GM21717 (cell line): ENCODE data around the gene AGAP1.

ENCODE experiments used
- ATAC-seq: cut with Tn5 transposase; IDR thresholded peaks from one replicate; pipeline ENCODE4 v1.9.1; 2021; ENCODE audit warnings: mild to moderate bottlenecking, moderate library complexity; ENCODE audit not compliant: unreplicated experiment

Gene AGAP1

DNA sequence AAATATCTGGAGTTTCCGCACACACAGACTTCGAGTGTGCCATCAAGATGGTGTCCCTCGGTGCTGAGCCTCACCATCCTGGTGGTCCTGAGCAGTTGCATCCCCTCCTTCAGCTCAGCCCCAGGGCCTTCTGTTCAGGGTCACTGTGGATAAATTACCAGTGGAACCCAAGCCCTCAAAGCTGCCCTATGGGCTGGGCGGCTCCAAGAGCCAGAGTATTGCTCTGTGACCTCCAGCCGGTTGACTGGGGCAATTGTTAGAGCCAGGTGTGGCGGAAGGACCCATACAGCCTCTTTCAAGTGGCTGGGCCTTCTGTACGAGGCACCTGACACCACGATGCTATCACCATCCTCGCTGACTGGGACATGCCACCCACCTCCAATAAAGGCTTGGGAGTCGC lies 458.9 kb downstream of the AGAP1 start:
- no peak for ATAC-seq

GRCh38 chr2:235954281-235954680 lies 460.4 kb downstream of the AGAP1 start:
- no peak for ATAC-seq

DNA sequence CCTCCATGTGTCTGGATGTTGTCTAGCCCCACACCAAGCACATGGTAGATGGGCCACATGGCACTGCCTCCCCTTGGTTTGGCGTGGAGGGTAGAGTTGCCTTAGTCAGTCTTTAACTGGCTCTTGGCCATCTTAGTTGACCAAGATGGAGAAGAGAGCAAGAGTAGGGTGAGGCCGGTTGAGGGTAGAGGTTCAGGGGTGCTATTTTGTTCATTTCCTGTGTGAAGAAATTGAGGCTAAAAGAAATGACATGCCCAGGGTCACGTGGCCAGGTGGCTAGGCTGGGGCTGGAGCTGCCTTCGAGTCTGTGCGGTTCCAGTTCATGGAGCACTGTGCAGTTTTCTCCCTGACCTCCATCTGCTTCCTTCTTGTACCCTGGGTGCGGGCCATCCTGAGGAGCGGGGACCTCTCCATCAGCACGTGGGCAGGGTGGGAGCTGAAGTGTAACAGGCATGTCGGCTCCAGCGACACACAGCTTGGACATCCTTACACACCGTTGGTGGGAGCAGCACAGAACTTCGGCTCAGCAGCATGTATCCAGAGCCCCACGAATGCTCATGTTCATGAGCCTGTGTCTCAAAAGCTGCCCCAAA lies 461.1 kb downstream of the AGAP1 start:
- no peak for ATAC-seq

GRCh38 chr2:235955664-235956063 lies 461.8 kb downstream of the AGAP1 start:
- ATAC-seq = no peak

DNA sequence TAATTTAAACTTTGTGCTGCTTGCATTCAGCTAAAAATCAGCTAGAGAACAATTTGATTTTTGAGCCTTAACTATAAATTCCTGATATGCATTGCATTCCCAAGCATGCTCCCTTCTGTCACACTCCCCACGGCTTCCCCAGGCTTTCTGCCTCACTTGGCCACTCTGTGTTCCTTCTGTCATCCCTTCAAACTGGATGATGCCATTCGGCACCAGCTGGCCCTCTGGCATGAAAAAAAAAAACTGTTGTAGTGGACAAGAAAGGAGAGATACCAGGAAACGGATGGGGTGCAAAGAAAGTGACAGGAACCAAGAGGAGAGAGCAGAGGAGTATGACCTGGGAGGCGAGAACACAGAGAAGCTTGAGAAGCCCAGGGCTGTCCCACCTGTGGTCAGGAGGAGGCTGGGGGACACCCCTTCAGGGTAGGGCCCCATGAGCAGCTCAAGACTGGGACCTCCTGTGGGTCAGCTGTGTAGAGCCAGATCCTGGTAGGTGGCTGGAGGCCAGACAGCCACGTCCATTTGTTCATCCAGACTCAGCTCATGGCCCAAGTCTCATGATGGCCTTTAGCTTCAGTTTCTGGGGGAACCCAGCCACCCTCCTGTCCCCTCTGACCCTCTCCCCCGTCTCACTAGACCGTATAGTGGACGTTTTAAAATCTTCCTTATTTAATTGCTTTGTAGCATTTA lies 462.6 kb downstream of the AGAP1 start:
- ATAC-seq = no peak

DNA sequence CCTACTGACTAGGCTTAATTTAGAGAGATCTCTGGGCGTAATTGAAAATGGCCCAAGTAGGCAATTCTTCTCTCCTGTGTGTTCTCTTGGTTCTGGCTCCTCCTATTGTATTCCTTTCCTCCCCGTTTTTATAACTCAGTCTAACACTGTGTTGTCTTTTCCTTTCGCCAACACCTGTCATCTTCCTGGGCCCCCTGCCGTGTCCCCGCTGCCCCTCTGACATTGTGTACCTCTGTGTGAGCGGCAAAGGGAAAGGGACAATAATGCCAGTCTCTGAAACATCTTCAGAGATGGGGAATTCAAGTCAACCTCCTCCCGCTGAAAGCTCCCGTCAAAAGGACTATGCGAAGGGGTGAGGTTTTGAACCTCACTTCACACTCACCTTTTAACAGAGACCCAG lies 463.4 kb downstream of the AGAP1 start:
- no peak for ATAC-seq

DNA sequence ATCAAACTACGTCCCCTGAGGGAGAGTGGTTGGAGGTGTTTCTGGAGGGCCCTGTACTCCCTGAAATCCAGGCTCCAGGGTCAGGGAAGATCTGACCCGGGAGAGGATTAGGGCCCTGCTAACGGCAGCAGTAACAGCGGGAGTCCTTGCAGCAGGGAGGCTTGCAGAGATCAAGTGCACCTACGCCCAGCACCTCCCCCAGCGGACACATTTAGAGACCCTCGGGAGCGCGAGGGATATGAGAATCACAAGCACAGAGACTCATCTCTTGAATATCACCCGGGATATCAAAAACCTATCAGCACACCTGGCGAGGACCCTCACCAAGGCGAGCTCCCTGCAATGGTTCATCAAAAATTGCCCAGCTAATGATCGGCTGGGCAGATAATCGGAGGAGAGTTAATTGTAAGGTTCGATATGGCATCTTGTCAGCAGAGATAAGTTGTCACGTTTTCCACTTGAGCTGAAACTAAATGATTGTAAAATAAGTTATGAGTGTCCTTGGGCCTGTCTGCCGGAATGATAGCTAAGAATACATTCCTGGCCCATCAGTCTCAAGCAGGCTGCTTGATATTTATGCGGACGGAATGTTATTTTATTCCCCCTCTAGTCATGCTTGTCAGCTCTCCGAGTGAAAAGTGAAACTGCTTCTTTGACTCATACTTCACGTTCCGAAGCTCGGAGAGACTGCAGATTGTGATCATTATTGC lies 464.5 kb downstream of the AGAP1 start:
- no peak for ATAC-seq

DNA sequence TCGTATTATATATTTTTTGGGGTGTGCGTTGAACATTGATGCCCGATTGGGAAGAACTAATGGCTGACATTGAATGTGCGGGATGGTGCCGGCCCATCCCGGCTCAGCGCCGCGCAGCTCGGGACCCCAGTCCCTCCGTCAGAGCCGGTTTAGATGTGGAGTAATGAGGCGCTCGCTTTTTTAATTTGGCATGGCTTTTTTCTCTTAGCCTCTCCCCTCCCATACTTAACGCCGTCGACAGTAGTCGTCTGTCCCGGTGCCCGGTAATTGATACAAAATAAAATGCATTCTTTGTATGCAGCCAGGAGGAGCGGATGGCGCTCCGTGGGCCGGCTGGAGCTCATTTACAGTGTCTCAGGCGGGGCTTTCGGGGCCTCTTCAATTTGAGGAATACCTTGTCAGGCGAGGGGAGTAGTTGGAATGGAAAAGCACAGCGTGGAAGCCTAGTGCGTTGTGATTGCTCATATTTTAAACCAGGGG lies 465.1 kb downstream of the AGAP1 start:
- ATAC-seq = no peak

GRCh38 chr2:235960011-235960715 lies 466.3 kb downstream of the AGAP1 start:
- ATAC-seq = no peak

- ATAC-seq = no peak
These were observed 467.1 kb downstream of the AGAP1 start for GRCh38 chr2:235960716-235961640.

DNA sequence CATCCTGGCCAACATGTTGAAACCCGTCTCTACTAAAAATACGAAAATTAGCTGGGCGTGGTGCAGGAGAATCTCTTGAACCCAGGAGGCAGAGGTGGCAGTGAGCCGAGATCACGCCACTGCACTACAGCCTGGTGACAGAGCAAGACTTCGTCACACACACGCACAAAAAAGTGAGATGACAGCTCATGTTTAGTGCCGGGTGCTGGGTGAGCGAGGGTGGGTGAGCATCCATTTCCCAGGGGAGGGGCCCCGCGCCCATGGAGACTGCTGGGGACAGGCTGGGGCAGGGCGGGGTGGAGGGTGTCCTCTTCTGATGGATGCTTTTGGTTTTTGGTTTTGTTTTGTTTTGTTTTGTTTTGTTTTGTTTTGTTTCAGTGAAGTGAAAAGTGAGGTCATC lies 467.9 kb downstream of the AGAP1 start:
- ATAC-seq = no peak

- no peak for ATAC-seq
These were observed 470.2 kb downstream of the AGAP1 start for GRCh38 chr2:235963853-235964577.

DNA sequence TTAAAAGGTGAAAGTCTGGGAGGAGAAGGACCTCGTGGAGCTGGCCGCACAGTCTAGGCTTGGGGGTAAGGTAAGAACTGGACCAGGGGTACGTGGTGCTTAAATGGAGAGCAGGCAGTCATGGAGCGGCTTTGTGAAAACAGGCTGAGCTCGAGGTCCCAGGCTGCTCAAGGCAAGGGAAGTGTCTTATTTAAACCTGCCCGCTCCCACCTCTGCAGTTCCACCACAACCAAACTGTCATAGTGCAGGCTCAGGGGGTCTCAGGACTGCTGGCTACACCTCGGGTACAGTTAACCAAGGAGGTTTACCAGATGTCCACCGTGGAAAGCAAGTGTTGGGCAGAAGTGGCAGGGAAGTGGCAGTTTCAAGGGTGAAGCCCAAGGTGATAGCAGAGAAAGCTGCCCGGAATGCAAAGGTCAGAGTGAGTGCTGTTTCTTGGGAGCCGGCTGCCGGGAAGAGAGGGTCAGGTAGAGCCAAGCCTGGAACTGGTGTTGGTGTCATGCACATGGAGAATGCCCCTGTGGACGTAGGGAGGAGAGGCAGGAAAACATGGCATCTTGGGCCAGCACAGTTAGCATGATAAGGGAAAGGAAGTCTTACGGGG lies 471.0 kb downstream of the AGAP1 start:
- ATAC-seq = no peak

GRCh38 chr2:235966396-235966795 lies 472.6 kb downstream of the AGAP1 start:
- ATAC-seq = no peak

- ATAC-seq = no peak
These were observed 473.3 kb downstream of the AGAP1 start for GRCh38 chr2:235966932-235967757.

GRCh38 chr2:235968155-235968554 lies 474.3 kb downstream of the AGAP1 start:
- no peak for ATAC-seq

DNA sequence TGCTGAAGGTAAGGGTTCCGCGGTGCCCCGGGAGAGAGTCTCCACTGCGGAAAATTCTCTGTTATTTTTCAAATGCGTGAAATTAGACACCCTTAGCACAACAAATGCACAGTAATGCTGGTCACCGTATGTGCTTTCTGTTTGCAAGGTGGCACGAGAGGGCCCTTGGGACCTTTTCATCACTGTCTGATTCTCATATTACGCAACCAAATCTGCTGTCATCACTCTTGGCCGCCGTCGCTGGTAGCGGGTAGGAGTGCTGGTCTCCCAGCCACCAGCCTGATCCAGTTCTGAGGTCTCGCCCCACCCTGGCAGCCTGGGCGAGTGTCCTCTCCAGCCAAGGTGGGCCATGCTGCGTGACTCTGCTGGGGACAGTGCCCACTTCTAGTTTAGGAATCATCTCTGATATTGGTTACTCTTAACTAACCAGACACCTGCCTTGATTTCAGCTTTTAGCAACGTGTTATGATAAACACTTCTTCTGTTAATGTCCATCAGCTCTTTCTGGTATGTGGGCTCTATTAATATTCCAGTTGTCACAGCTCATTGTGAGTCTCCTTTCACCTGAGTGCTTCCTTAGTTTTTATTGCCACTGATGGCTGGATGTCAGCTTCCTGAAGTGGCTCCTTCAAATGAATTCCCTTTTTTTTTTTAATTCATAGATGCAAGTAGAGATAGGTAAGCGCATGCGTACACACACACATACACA lies 474.9 kb downstream of the AGAP1 start:
- ATAC-seq = no peak
